IPS-18c (cell line): ENCODE measurements around the gene SLC7A5.
"Not testable (repeated sequence)": the region's sequence is repeated elsewhere in the genome, so short reads cannot be mapped to it uniquely, and the experiment has no call there.

Source experiments
- H3K4me3 ChIP-seq: 2 replicates; pipeline ENCODE4 v1.7.0; 2013; ENCODE audit warnings: low read depth, mild to moderate bottlenecking, low read length, moderate library complexity; ENCODE audit not compliant: insufficient read depth
- H3K9me3 ChIP-seq: one replicate; pipeline ENCODE4 v1.6.1; 2013; ENCODE audit warnings: mild to moderate bottlenecking, low read length, moderate library complexity; ENCODE audit not compliant: control insufficient read depth, insufficient read depth

Gene SLC7A5

GRCh38 chr16:87895641-87896141 is 26.4 kb upstream of the SLC7A5 start:
- Histone ChIP-seq H3K9me3 (no peaks in the 10 kb centered on the region), H3K4me3 (no peak overlapping the region)

GRCh38 chr16:87894005-87894404 is 24.7 kb upstream of the SLC7A5 start:
- H3K9me3 ChIP-seq, H3K4me3 ChIP-seq: not testable (repeated sequence)

GRCh38 chr16:87891764-87892163 is 22.5 kb upstream of the SLC7A5 start:
- no peaks in the 10 kb centered on the region for H3K9me3 ChIP-seq
- no peak overlapping the region for H3K4me3 ChIP-seq

- not testable (repeated sequence) for H3K9me3 ChIP-seq, H3K4me3 ChIP-seq
Measured at GRCh38 chr16:87889762-87890161, 20.5 kb upstream of the SLC7A5 start.

- H3K4me3 ChIP-seq, H3K9me3 ChIP-seq: not testable (repeated sequence)
Measured at GRCh38 chr16:87888346-87888745, 19.0 kb upstream of the SLC7A5 start.

- not testable (repeated sequence) for H3K9me3 ChIP-seq, H3K4me3 ChIP-seq
Measured at GRCh38 chr16:87887931-87888330, 18.6 kb upstream of the SLC7A5 start.

- H3K9me3 ChIP-seq, H3K4me3 ChIP-seq: not testable (repeated sequence)
Measured at GRCh38 chr16:87885371-87885967, 16.2 kb upstream of the SLC7A5 start.

GRCh38 chr16:87882436-87883019 is 13.2 kb upstream of the SLC7A5 start:
- Histone ChIP-seq H3K9me3 (no peaks in the 10 kb centered on the region), H3K4me3 (no peak overlapping the region)

- no peak overlapping the region for H3K4me3 ChIP-seq
- no peaks in the 10 kb centered on the region for H3K9me3 ChIP-seq
Measured at GRCh38 chr16:87881324-87882200, 12.3 kb upstream of the SLC7A5 start.

GRCh38 chr16:87880117-87880696 is 10.9 kb upstream of the SLC7A5 start:
- Histone ChIP-seq H3K4me3 (no peak overlapping the region), H3K9me3 (no peaks in the 10 kb centered on the region)

- H3K4me3 ChIP-seq, H3K9me3 ChIP-seq: not testable (repeated sequence)
Measured at GRCh38 chr16:87879411-87880013, 10.2 kb upstream of the SLC7A5 start.

- Histone ChIP-seq H3K9me3 (no peaks in the 10 kb centered on the region), H3K4me3 (no peak overlapping the region)
Measured at GRCh38 chr16:87878704-87879103, 9.4 kb upstream of the SLC7A5 start.

GRCh38 chr16:87877942-87878507 is 8.7 kb upstream of the SLC7A5 start:
- no peak overlapping the region for H3K4me3 ChIP-seq
- H3K9me3 ChIP-seq, result no peaks in the 10 kb centered on the region

GRCh38 chr16:87874639-87875427 is 5.5 kb upstream of the SLC7A5 start:
- Histone ChIP-seq H3K9me3 (no peaks in the 10 kb centered on the region), H3K4me3 (no peak overlapping the region)

GRCh38 chr16:87870418-87871291 is 1.3 kb upstream of the SLC7A5 start:
- not testable (repeated sequence) for H3K9me3 ChIP-seq

More at GRCh38 chr16:87870418-87871291, 1.3 kb upstream of the SLC7A5 start:
- not testable (repeated sequence) for H3K4me3 ChIP-seq
